ENCODE data around the gene NSD1. TPM values are rescaled to one million over a fixed set of nuclear protein-coding genes. Genes with fewer than 3 reads are reported as not detected.
"Not testable (repeated sequence)": the region's sequence is repeated elsewhere in the genome, so short reads cannot be mapped to it uniquely, and the experiment has no call there.

The NSD1 gene
- total RNA-seq, 1 donor from 2014 or later, result 89.8 TPM

GRCh38 chr5:177333420-177334154, 200.0 kb downstream of the NSD1 start:
- DNase-seq, result no peak

GRCh38 chr5:177334155-177334551, 200.6 kb downstream of the NSD1 start:
- no peak for DNase-seq

- DNase-seq, result no peak
Measured at GRCh38 chr5:177334781-177335700, 201.5 kb downstream of the NSD1 start.

GRCh38 chr5:177335701-177336065, 202.1 kb downstream of the NSD1 start:
- DNase-seq, result no peak

GRCh38 chr5:177336112-177336511, 202.5 kb downstream of the NSD1 start:
- DNase-seq, result no peak

GRCh38 chr5:177336603-177337494, 203.3 kb downstream of the NSD1 start:
- DNase-seq, result no peak

- no peak for DNase-seq
Measured at GRCh38 chr5:177338251-177339106, 204.9 kb downstream of the NSD1 start.

GRCh38 chr5:177339107-177339638, 205.6 kb downstream of the NSD1 start:
- no peak for DNase-seq

GRCh38 chr5:177343000-177343399, 209.4 kb downstream of the NSD1 start:
- not testable (repeated sequence) for DNase-seq

GRCh38 chr5:177343777-177344176, 210.2 kb downstream of the NSD1 start:
- no peak for DNase-seq

- DNase-seq, result no peak
Measured at GRCh38 chr5:177344891-177345290, 211.3 kb downstream of the NSD1 start.

GRCh38 chr5:177346820-177347219, 213.2 kb downstream of the NSD1 start:
- DNase-seq, result no peak

GRCh38 chr5:177347699-177348098, 214.1 kb downstream of the NSD1 start:
- DNase-seq, result no peak

- no peak for DNase-seq
Measured at GRCh38 chr5:177349362-177349647, 215.7 kb downstream of the NSD1 start.

GRCh38 chr5:177349762-177350161, 216.2 kb downstream of the NSD1 start:
- no peak for DNase-seq

Other genes starting within 250 kb of the NSD1 start
- 0.31 TPM for gene HK3, start 234.4 kb upstream of the NSD1 start, total RNA-seq
- 66.6 TPM for gene UIMC1, start 127.0 kb upstream of the NSD1 start, total RNA-seq
- gene ZNF346, start 111.1 kb upstream of the NSD1 start, total RNA-seq, result 34.5 TPM
- gene FGFR4, start 46.9 kb upstream of the NSD1 start, total RNA-seq, result 1.6 TPM
- gene RAB24, start 169.9 kb downstream of the NSD1 start, total RNA-seq, result 16.1 TPM
- gene PRELID1, start 170.0 kb downstream of the NSD1 start, total RNA-seq, result 34.6 TPM
- 4.4 TPM for gene MXD3, start 178.1 kb downstream of the NSD1 start, total RNA-seq
- 73.5 TPM for gene LMAN2, start 217.9 kb downstream of the NSD1 start, total RNA-seq
- gene RGS14, start 224.2 kb downstream of the NSD1 start, total RNA-seq, result 4.4 TPM